H1 (cell line): ENCODE measurements around the gene CCDC180.

ENCODE experiments used
- EP300 ChIP-seq, 2 experiments: IDR thresholded peaks; 1 replicate in 1 of 2; 2 replicates in 1 of 2; pipeline ENCODE4 v1.6.1; 2011 to 2012; ENCODE audit warnings: low read depth in 2 of 2, low read length in 2 of 2, mild to moderate bottlenecking in 2 of 2, borderline replicate concordance in 1 of 2, inconsistent platforms in 1 of 2, moderate library complexity in 1 of 2
- EZH2 ChIP-seq: fragments of 200-600 bp; sonication (generic); IDR thresholded peaks from 2 replicates; pipeline ENCODE4 v1.7.1; 2012; ENCODE audit warnings: low read depth, mild to moderate bottlenecking, moderate library complexity, low read length, inconsistent platforms; ENCODE audit not compliant: severe bottlenecking
- HDAC2 ChIP-seq, 2 experiments: fragments of 300-600 bp in 1 of 2; sonication (generic) in 1 of 2; IDR thresholded peaks; 2 replicates each; pipeline ENCODE4 v1.6.1; 2011 to 2012; ENCODE audit warnings: low read depth in 2 of 2, low read length in 2 of 2, mild to moderate bottlenecking in 2 of 2, moderate library complexity in 2 of 2, borderline replicate concordance in 1 of 2, inconsistent platforms in 1 of 2
- HDAC6 ChIP-seq: IDR thresholded peaks from one replicate; pipeline ENCODE4 v1.7.1; 2012; ENCODE audit warnings: low read depth, mild to moderate bottlenecking, inconsistent platforms, low read length, moderate library complexity
- KDM1A ChIP-seq: fragments of 200-600, 300-600 bp; sonication (generic); IDR thresholded peaks from 2 replicates; pipeline ENCODE4 v1.7.1; 2016; ENCODE audit warnings: mild to moderate bottlenecking, low read length, borderline replicate concordance
- POLR2A ChIP-seq, 2 experiments: IDR thresholded peaks; 1 replicate in 1 of 2; 2 replicates in 1 of 2; pipeline ENCODE4 v1.6.1; 2011; ENCODE audit warnings: low read depth in 2 of 2, low read length in 2 of 2, mild to moderate bottlenecking in 2 of 2; ENCODE audit errors: control extremely low read depth in 1 of 2
- POLR2AphosphoS5 ChIP-seq: IDR thresholded peaks from 2 replicates; pipeline ENCODE4 v1.6.1; 2011; ENCODE audit warnings: low read depth, low read length
- RAD21 ChIP-seq, 2 experiments: IDR thresholded peaks in 1 of 2; conservative IDR thresholded peaks in 1 of 2; 2 replicates each; pipeline ENCODE4 v1.6.1; 2011; ENCODE audit warnings: low read depth in 2 of 2, low read length in 2 of 2, improper control_type of control experiment in 1 of 2, inconsistent platforms in 1 of 2, mild to moderate bottlenecking in 1 of 2, moderate library complexity in 1 of 2
- SP1 ChIP-seq: IDR thresholded peaks from 2 replicates; pipeline ENCODE4 v1.6.1; 2011; ENCODE audit warnings: low read depth, low read length
- SP2 ChIP-seq: IDR thresholded peaks from 2 replicates; pipeline ENCODE4 v1.6.1; 2012; ENCODE audit warnings: mild to moderate bottlenecking, low read length, inconsistent platforms
- TF ChIP-seq, protein P1 (sequence below), 3 experiments: IDR thresholded peaks; 1 replicate in 2 of 3; 2 replicates in 1 of 3; pipeline versions ENCODE4 v1.5.1 to v1.6.1; 2011; ENCODE audit warnings: low read length in 3 of 3, mild to moderate bottlenecking in 3 of 3, inconsistent platforms in 2 of 3, low read depth in 1 of 3, moderate library complexity in 1 of 3; ENCODE audit not compliant: insufficient read depth in 1 of 3; ENCODE audit errors: control extremely low read depth in 1 of 3

DNA sequence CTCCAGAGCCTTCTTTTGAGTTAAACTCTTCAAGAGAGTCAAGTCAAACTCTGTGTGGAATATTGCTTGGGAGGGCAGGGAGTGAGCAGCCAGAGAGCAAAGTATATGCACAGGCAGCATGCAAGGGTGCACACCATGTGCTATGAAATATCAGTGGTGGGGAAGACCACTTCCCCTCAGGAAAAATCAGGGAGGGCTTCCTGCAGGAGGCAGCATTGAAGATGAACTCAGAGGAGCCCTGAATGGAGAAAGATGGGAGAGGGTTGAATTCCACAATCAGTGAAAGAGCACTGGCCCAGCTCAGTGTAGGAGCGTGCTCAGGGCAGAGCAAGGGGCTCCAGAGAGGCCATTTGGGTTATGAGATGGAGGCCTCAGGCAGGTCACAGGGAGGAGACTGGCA lies 41.9 kb downstream of the CCDC180 start:
- no peak for TF ChIP-seq EP300 (IDR thresholded peaks at IDR 0.05; ENCODE audit: borderline replicate concordance in 1 of 2, low read depth in 2 of 2, low read length in 2 of 2)
- TF ChIP-seq HDAC6 = no peak
- TF ChIP-seq EZH2 = no peak
- TF ChIP-seq, protein P1, sequence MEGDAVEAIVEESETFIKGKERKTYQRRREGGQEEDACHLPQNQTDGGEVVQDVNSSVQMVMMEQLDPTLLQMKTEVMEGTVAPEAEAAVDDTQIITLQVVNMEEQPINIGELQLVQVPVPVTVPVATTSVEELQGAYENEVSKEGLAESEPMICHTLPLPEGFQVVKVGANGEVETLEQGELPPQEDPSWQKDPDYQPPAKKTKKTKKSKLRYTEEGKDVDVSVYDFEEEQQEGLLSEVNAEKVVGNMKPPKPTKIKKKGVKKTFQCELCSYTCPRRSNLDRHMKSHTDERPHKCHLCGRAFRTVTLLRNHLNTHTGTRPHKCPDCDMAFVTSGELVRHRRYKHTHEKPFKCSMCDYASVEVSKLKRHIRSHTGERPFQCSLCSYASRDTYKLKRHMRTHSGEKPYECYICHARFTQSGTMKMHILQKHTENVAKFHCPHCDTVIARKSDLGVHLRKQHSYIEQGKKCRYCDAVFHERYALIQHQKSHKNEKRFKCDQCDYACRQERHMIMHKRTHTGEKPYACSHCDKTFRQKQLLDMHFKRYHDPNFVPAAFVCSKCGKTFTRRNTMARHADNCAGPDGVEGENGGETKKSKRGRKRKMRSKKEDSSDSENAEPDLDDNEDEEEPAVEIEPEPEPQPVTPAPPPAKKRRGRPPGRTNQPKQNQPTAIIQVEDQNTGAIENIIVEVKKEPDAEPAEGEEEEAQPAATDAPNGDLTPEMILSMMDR (IDR thresholded peaks at IDR 0.05; ENCODE audit: control extremely low read depth in 1 of 3, insufficient read depth in 1 of 3, low read depth in 1 of 3, low read length in 3 of 3) = no peak
- no peak for TF ChIP-seq SP1
- TF ChIP-seq POLR2AphosphoS5 = no peak
- TF ChIP-seq KDM1A = no peak
- TF ChIP-seq RAD21 (IDR thresholded peaks at IDR 0.05 in 1 of 2, conservative IDR thresholded peaks at IDR 0.05 in 1 of 2; ENCODE audit: low read depth in 2 of 2, low read length in 2 of 2) = no peak
- no peak for TF ChIP-seq SP2
- TF ChIP-seq POLR2A (IDR thresholded peaks at IDR 0.05; ENCODE audit: control extremely low read depth in 1 of 2, low read depth in 2 of 2, low read length in 2 of 2) = no peak
- no peak for TF ChIP-seq HDAC2 (IDR thresholded peaks at IDR 0.05; ENCODE audit: borderline replicate concordance in 1 of 2, low read depth in 2 of 2, low read length in 2 of 2)
